Measurements from ENCODE around the gene ARID4B.
"Not testable (repeated sequence)": the region's sequence is repeated elsewhere in the genome, so short reads cannot be mapped to it uniquely, and the experiment has no call there.

ARID4B gene

GRCh38 chr1:235159284-235159683 lies 168.7 kb downstream of the ARID4B start:
- not testable (repeated sequence) for DNase-seq

GRCh38 chr1:235158680-235159079 lies 169.3 kb downstream of the ARID4B start:
- no peak for DNase-seq

GRCh38 chr1:235157150-235157549 lies 170.8 kb downstream of the ARID4B start:
- DNase-seq, result no peak

- no peak for DNase-seq
These were observed 171.2 kb downstream of the ARID4B start for GRCh38 chr1:235156740-235157139.

- no peak for DNase-seq
These were observed 171.7 kb downstream of the ARID4B start for GRCh38 chr1:235156265-235156664.

GRCh38 chr1:235152235-235152634 lies 175.7 kb downstream of the ARID4B start:
- no peak for DNase-seq

GRCh38 chr1:235151033-235151432 lies 176.9 kb downstream of the ARID4B start:
- DNase-seq, result no peak

- no peak for DNase-seq
These were observed 178.2 kb downstream of the ARID4B start for GRCh38 chr1:235149824-235150223.

- DNase-seq, result no peak
These were observed 180.7 kb downstream of the ARID4B start for GRCh38 chr1:235147269-235147668.

GRCh38 chr1:235145639-235146038 lies 182.3 kb downstream of the ARID4B start:
- no peak for DNase-seq

- no peak for DNase-seq
These were observed 185.0 kb downstream of the ARID4B start for GRCh38 chr1:235142991-235143390.

- no peak for DNase-seq
These were observed 188.7 kb downstream of the ARID4B start for GRCh38 chr1:235139315-235139714.

- DNase-seq, result no peak
These were observed 189.2 kb downstream of the ARID4B start for GRCh38 chr1:235138821-235139220.

GRCh38 chr1:235136111-235136510 lies 191.9 kb downstream of the ARID4B start:
- no peak for DNase-seq

GRCh38 chr1:235134171-235134570 lies 193.8 kb downstream of the ARID4B start:
- DNase-seq, result no peak

GRCh38 chr1:235133086-235133485 lies 194.9 kb downstream of the ARID4B start:
- DNase-seq, result no peak

GRCh38 chr1:235131961-235132360 lies 196.0 kb downstream of the ARID4B start:
- no peak for DNase-seq

GRCh38 chr1:235130766-235131270 lies 197.2 kb downstream of the ARID4B start:
- DNase-seq, result no peak

GRCh38 chr1:235129774-235130570 lies 198.0 kb downstream of the ARID4B start:
- no peak for DNase-seq

GRCh38 chr1:235128456-235129328 lies 199.3 kb downstream of the ARID4B start, which contains the start of gene TOMM20:
Gene TOMM20, minus strand, starts transcription at chr1:235128837. Its CDS starts 122 bp downstream, at chr1:235128715.
- peak; percentile 82 to 95 for DNase-seq

GRCh38 chr1:235127732-235128455 lies 200.1 kb downstream of the ARID4B start:
- DNase-seq, result no peak

GRCh38 chr1:235127203-235127602 lies 200.8 kb downstream of the ARID4B start:
- no peak for DNase-seq

- DNase-seq, result no peak
These were observed 203.3 kb downstream of the ARID4B start for GRCh38 chr1:235124665-235125064.
